GM10266 (cell line): ENCODE measurements around the gene BTN3A1.

Experiments used
- DNase-seq: peaks from one replicate; pipeline ENCODE4 v3.0.0; 2012; ENCODE audit errors: extremely low spot score
- TF ChIP-seq, protein P1 (sequence below): IDR thresholded peaks from 2 replicates; pipeline ENCODE4 v1.5.1; 2012; ENCODE audit warnings: mild to moderate bottlenecking, low read depth; ENCODE audit not compliant: control insufficient read depth, insufficient read depth; ENCODE audit errors: missing control alignments

BTN3A1 gene

GRCh38 chr6:26422329-26422728 is 20.3 kb downstream of the BTN3A1 start:
- DNase-seq = no peak
- TF ChIP-seq, protein P1, sequence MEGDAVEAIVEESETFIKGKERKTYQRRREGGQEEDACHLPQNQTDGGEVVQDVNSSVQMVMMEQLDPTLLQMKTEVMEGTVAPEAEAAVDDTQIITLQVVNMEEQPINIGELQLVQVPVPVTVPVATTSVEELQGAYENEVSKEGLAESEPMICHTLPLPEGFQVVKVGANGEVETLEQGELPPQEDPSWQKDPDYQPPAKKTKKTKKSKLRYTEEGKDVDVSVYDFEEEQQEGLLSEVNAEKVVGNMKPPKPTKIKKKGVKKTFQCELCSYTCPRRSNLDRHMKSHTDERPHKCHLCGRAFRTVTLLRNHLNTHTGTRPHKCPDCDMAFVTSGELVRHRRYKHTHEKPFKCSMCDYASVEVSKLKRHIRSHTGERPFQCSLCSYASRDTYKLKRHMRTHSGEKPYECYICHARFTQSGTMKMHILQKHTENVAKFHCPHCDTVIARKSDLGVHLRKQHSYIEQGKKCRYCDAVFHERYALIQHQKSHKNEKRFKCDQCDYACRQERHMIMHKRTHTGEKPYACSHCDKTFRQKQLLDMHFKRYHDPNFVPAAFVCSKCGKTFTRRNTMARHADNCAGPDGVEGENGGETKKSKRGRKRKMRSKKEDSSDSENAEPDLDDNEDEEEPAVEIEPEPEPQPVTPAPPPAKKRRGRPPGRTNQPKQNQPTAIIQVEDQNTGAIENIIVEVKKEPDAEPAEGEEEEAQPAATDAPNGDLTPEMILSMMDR = no peak

- TF ChIP-seq, protein P1 = no peak
- no peak for DNase-seq
Observed at GRCh38 chr6:26426691-26427450, 24.8 kb downstream of the BTN3A1 start.

DNA sequence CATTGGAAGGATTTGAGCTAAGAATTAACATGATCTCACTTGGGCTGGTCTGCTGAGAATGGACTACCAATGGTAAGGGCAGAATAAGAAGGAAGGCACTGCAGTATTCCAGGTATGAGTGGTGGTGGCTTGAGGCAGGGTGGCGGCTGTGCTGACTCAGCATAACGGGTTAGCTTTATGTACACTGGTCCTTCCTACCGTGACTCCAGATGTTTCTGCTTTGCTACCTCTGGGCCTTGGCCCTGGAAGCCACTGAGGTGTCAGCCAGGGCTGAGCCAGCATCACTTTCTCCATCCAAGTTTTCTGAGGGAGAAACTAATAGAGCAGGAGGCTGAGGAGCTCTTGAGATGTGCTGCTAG is 25.4 kb downstream of the BTN3A1 start:
- TF ChIP-seq, protein P1 = no peak
- no peak for DNase-seq

GRCh38 chr6:26428206-26428605 is 26.1 kb downstream of the BTN3A1 start:
- TF ChIP-seq, protein P1 = no peak
- no peak for DNase-seq

- no peak for DNase-seq
- TF ChIP-seq, protein P1 = no peak
Observed at GRCh38 chr6:26430787-26431186, 28.7 kb downstream of the BTN3A1 start.

DNA sequence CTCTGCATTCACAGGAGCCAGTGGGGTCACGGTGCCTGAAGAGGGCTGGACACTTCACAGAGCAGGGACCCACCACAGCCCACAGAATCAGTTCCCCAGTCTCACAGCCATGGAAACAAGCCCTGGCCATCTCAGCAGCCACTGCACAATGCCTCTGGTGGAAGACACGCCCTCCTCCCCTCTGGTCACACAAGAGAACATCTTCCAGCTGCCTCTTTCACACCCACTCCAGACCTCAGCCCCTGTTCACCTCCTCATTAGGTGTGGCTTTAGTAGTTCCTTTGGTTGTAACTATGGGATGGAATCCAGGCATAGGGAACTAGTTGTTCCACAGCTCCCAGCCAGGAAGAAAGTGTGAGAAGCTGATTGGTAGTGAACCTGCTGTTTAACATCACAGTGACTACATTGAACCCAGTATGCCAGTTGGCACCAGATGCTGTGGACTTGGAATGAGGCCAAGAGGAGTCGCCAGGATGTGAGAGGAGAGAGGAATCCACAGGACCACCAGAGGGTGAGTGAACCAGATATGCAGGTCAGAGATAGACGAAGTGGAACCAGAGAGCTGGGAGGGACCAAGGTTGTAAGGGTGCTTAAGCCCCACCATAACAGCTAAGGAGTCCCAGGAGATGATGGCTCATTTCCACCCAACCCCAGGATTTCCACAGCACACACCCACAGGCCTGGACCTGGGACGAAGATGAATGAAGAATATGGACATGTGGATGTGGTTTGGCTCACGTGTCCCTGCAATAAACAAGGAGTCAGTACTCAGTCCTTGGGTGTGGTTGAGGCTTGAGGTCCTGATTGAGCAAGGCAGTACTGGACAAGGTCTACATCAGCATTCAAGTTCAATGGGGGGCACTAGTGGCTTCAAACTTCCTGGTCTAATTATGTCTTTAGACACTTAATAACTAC is 29.4 kb downstream of the BTN3A1 start:
- TF ChIP-seq, protein P1 = no peak
- no peak for DNase-seq
